RCC 7860 (cell line): ENCODE measurements around the gene DENND1C.
"Not testable (repeated sequence)": the region's sequence is repeated elsewhere in the genome, so short reads cannot be mapped to it uniquely, and the experiment has no call there.

Experiments used
- DNase-seq: peaks from one replicate; pipeline ENCODE4 v3.0.0-alpha.2; 2015; ENCODE audit warnings: low spot score
- FAIRE-seq: peaks from 2 replicates; lab custom pipeline; 2012; peaks lifted over from hg19 to GRCh38; lab: Jason Lieb, UNC

DENND1C gene

DNA sequence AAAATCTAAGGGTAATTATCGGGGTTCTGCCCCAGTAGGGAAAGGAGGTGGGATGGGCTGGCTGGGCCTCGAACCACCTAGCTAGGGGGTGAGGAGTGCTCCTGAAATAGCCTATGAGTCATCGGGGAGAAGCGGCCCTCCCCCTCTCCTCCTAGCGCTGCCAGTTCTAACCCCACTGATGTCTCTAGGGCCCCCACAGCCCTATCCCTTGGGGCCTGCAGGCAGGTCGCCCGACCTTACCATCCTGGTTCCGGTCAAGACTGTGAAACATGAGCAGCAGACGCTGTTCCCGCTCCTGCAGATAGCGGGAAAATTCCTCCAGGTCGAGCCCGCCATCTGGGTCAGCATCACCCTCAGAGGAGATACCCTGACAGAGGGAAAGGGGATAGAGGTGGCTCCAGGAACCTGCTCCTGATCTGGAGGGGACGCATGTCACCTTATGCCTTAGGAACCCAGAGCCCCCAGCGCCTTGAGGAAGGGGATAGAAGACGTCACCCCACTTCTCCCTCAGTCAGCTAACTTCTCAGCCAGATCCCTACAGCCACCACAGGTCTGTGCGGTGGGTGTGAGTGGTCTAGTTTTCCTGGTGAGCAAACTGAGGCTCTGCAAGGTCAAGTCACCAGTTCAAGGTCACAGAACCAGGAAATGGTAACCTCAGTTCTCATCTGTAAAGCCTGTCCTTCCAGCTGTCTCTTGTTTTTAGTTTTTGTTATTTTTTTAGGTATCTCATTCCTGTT is 23.5 kb downstream of the DENND1C start:
- no peak for FAIRE-seq
- no peak for DNase-seq

DNA sequence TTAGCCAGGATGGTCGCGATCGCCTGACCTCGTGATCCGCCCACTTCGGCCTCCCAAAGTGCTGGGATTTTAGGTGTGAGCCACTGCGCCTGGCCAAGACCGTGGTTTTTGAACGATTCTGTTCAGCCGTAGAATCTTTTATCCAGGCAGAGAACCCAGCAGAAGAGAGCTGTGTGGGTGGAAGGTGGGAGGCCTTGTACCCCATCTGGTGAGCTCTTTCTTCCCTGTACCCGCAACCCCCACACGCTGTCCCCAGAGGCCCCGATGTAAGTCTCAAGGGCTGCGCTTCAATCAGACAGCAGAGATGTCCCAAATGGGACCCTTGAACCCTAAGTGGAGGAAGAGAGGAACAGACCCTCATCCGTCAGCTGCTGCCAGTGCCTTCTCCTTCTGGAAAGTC is 25.7 kb downstream of the DENND1C start:
- no peak for FAIRE-seq
- DNase-seq = no peak

DNA sequence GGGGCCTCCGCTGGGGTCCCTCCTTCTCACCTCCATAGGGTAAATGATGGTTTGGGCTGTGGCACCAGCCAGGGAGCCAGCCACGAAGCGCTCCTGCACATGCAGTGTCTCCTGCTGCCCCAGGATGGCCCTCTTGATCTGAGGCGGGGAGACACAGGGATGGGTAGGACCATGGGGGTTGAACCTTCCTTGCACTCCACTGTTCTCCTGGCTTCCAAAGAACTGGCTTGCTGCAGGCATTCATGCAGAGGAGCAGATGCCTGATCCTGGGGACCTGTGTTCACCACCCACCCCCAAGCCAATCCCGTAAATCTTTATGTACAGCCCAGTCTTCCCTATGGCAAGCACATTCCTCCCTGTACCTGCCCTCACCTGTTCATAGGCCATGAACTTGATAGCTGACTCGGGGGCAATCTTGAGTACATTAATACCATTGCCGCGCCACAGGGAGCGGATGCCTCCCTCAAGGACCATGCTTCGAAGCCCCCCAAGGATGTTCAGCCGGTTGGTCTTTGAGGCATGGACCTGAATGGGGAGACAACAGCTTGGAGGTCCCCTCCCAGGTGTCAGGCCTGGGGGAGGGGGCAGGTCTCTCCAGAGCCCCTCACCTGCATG is 27.5 kb downstream of the DENND1C start:
- no peak for DNase-seq
- no peak for FAIRE-seq

DNA sequence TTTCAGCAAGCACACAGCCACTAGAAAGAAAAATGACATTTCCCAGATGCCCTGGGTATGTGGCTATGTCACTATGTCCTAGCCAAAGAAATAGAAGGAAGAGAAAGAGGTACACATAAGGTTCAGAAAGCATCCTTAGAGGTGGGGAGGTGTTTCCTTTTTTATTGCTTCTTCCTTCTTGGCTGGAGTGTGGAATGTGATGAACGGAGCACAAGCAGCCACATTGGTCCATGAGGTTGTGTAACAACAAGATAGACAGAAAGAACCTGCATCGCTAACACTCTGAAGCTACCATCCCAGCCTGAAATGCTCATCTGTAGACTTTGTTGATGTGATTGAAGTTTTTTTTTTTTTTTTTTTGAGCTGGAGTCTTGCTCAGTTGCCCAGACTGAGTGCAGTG is 28.7 kb downstream of the DENND1C start:
- no peak for FAIRE-seq
- no peak for DNase-seq

DNA sequence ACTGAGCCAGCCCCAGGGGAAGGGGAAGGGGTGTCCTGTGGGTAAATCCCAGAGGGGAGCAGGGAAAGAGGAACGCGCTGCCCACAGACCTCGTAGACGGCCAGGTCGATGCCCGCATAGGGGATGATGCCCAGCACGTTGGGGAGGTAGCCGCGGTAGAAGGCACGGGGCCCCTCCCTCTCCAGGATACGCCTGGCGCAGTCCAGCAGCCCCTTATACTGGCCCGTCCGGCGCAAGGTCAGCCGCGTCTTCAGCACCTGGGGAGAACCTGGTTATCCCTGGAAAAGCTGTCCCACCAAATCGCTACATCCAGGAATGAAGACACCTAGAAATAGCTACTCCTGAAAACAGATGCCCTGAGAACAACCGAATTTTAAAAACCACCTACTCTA is 29.4 kb downstream of the DENND1C start:
- FAIRE-seq = no peak

DNA sequence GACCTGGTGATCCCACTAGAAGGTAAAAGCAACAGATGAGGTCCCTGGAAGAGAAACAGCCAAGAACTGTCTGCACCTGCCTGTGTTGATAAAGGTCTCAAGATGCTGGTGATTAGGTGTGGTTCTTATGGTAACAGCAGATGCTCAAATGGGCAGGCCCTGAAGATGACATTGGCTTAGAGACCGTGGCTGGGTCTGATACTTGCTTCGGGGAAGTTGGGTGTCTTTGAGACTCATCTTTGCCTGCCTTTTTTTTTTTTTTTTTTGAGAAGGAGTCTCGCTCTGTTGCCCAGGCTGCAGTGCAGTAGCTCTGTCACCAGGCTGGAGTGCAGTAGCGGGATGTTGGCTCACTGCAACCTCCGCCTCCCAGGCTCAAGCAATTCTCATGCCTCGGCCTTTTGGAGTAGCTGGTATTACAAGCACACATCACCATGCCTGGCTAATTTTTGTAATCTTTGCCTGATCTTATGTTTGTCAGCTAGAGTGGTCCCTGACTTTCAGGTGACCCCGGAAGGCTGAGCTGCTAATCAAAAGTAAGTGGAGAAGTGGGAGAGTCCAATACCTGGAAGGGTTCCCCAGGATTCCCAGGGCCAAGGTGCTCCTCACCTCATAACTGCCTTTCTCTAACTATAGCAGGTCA is 29.9 kb downstream of the DENND1C start:
- FAIRE-seq (no peak), DNase-seq (no peak)

More for the DNA sequence above, 29.4 kb downstream of the DENND1C start:
- no peak for DNase-seq

DNA sequence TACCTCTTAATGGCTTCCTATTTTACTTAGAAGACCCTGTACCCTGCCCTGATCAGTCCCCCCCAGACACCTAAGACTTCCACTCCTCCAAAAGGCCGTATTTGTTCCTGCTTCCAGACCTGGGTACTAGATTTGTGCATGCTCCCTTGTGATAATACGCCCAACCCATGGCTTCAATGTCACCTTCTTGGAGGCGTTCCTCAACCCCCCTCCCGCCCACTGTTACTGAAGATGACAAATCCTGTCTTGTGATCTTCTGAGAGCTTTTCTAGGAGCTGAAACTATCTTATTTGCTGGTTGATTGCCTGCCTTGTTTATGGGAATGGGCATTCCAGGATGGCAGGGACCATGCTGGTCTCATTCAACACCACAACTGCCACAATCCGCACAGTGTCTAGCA is 31.4 kb downstream of the DENND1C start:
- DNase-seq = no peak
- no peak for FAIRE-seq

DNA sequence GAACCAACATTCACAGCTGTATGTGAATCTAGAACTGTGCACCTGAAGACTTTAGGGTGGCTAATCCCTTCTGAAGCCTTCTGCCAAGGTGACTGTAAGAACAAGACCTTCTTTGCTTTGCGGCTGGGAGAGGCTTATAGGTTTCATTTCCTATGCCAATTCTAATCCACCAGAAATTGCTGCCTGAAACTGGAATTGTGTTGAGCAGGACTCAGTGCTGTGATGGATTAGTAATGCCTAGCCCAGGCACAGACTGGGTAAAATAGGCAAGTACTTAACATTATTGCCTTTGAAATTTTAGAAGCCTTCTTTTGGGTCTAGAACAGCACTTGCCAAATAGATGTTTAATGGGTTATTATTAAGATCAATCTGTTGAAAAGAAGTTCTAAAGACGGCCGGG is 33.5 kb downstream of the DENND1C start:
- FAIRE-seq (no peak), DNase-seq (no peak)

DNA sequence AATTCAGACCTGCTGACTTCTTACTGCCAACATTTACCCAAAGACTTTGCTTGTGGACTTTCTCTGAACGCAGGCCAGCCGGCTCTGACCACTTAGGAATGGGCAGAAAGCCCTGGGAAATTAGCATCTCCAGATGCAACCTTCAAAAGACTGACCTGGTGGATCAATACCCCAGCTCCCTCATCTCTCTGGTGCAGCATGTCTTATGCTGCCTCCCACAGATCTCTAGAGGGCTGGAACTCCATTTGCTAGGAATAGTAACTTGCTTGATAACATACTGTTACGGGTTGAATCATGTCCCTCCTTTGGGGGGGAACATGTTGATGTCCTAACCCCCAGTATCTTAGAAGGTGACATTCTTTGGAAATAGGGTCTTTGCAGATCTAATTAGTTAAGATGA is 35.1 kb downstream of the DENND1C start:
- no peak for DNase-seq
- no peak for FAIRE-seq

DNA sequence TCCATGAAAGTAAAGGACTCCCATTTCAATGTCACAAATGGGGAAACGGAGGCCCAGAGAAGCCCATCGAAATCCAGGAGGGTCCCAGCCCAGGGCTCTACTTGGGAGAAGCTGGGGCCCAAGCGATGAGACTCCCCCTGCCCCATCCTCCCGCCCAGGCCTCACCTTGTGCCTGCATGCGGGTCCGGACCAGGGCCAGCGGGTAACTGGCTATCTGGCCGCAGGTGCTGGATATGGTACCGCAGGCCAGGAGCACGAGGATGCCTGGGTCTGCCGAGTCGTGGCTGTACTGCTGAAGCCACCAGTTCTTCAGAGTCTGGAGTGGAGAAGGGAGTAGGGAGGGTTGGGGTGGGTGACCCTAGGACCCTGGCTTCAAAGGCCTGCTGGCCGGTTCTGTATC is 37.6 kb downstream of the DENND1C start:
- DNase-seq (no peak), FAIRE-seq (no peak)

DNA sequence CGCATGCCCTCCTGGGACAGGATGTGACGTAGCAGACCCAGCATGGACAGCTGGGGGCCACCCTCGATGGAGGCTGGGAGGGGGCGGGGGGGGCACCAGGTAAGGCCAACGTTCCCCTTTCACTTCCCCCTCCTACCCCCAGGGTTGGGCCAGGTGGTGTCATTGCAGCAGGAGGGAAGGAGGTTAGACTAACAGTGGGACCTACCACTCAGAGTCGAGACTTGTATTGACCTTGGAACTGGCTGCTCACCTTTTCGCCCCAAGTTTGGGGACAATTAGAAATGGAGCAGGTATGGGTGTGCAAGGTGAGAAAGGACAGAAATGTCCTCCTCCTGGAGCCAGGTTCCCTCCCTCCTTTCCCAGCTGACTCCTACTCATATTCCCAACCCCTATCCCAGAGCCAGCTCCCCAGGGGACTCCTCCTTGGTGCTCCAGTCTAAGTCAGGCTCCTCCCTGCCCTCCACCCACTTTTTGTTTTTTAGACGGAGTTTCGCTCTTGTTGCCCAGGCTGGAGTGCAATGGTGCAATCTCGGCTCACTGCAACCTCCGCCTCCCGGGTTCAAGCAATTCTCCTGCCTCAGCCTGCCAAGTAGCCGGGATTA is 39.4 kb downstream of the DENND1C start:
- no peak for FAIRE-seq
- no peak for DNase-seq

DNA sequence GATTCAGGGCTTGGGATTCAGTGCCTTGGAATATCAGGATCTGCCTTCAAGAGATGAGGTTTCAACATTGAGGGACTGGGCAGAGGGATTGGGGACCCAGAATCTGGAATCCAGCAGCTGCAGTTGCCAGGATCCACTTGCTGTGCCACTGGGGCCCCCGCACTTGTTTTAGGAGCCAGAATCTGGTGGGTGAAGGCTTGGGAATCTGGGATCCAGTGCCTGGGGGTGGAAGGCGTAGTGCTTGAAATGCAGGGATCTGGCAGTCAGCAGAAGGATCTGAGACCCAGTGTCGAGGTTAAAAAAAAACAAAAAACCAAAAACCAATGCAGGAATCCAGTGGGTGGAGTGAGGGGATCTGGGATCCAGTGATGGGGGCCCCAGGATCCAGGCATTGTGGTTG is 40.7 kb downstream of the DENND1C start:
- FAIRE-seq (no peak), DNase-seq (no peak)

DNA sequence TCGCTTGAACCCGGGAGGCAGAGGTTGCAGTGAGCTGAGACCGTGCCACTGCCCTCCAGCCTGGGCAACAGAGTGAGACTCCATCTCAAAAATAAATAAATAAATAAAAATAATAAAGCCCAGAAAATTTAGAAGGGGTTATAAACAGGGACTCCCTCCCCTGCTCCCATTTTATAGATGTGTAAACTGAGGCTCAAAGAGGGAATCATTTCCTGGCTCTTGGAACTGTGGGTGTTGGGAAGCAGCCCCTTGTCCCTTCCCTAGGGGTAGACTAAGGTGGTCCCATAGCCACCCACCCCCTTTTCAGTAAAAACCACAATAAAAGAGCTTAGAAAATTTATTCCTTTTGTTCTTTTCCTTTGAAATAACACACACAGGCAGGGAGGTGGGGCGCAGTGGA is 41.8 kb downstream of the DENND1C start:
- FAIRE-seq (no peak), DNase-seq (no peak)

DNA sequence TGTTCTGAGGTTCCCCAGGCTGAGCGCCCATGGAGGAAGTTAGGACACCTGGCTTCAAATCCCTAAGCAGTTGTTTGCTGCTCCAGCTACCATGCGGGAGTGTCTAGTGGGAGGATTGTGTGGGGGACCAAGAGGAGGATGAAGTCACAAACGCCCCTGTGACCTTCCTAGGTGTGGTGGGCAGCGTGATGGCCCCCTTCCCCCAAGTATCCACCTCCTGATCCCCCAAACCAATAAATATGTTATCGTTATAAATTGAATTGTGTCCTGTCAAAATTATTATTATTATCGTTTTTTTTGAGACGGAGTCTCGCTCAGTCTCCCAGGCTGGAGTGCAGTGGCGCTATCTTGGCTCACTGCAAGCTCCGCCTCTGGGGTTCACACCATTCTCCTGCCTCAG is 47.9 kb downstream of the DENND1C start, which contains the start of gene SLC25A41:
SLC25A41 (minus strand) TSS at position 101 of the 400 bp plus-strand sequence; CDS start at position 31, 70 bp downstream.
- FAIRE-seq = no peak
- no peak for DNase-seq

DNA sequence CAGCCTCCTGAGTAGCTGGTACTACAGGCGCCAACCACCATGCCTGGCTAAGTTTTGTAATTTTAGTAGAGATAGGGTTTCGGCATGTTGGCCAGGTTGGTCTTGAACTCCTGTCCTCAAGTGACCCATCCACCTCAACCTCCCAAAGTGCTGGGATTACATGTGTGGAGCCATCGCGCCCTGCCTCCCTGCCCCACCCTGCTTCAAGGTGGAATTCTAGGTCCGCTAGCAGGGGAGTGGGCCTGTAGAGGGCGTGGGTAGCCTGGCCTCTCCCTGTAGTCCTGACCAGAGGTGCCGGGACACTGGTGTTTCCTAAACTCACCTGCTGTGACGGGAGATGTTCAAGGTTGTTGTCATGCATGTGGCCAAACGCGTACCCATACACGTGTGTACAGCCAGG is 48.4 kb downstream of the DENND1C start:
- FAIRE-seq = no peak
- no peak for DNase-seq

DNA sequence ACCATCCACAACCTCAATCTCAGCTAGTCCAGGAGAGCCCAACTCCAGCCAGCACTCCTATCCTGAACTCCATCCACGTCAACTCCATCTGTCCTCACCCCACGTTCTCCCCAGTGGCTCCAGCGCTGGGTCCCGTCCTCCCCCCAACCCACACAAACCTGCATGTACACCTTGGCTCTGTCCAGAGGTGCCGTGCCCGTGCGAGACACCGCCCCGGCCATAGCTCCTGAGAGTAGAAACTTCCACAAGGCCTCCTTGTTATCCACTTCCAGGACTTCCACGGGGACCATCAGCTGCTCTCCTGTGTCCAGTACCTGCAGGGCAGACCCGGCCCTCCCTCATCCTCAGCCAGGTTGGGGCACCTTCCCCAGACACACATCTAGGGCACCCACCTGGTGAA is 49.7 kb downstream of the DENND1C start:
- DNase-seq = no peak
- no peak for FAIRE-seq

DNA sequence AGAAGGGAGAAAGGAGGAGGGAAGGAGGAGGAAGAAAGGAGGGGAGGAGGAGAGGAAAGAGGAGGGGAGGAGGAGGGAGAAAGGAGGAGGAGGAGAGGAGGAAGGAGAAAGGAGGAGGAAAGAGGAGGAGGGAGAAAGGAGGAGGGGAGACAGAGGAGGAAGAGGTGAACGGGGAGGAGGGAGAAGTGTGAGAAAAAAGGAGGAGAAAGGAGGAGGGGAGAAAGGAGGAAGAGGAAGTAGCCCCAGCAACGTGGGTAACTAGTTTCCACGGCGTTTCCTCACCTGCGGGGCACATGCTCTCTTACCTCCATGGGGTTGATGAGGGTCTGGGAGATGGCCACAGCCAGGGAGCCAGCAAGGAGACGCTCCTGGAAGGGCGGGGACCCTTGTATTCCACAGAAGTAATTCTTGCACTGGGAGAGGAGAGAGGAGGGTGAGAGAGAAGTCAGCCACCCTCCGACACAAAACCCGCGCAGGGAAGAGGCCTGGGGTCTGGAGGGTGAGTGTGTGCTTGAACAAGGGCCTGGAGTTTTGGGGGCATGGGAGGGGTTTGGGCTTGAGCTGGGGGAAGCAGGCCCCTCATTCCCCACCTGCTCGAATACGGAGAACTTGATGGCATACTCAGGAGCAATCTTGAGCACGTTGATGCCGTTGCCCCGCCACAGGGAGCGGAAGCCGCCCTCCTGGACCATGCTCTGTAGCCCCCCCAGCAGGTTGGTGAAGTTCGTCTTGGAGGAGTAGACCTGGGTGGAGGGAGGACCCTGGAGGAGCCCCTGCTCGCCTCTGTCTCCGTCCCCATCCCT is 52.0 kb downstream of the DENND1C start:
- DNase-seq = no peak
- no peak for FAIRE-seq

DNA sequence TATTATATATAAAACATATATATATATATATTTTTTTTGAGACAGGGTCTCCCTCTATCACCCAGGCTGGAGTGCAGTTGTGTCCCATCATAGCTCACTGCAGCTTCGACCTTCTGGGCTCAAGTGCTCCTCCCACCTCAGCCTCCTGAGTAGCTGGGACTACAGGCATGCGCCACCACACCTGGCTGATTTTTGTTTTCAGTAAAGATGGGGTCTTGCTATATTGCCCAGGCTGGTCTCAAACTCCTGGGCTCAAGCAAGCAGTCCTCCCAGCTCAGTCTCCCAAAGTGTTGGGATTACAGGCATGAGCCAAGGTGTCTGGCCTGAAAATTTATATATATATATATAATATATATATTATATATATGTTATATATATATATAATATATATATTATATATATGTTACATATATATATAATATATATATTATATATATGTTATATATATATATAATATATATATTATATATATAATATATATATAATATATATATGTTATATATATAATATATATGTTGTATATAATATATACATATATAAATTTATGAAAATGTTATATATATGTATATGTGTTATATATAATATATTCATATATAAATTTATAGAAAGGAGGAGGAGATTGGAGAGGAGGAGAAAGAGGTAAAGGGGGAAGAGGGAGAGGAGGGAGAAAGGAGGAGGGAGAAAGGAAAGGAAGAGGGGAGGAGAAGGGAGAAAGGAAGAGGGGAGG is 52.7 kb downstream of the DENND1C start:
- FAIRE-seq = peak; percentile 93
- not testable (repeated sequence) for DNase-seq

DNA sequence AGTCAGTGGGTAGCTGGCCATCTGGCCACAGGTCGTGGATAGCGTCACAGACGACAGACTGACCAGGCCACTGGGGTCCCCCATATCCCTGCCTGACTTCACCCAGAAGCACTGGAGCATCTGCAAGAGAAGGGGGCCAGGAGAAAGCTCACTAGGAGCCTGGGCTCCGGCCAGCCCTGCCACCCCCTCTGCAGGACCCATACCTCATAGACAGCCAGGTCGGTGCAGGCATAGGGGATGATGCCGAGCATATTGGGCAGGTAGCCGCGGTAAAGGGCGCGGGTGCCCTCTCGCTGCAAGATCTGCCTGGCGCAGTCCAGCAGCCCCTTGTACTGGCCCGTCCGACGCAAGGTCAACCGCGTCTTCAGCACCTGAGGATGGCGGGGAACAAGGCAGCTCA is 54.5 kb downstream of the DENND1C start:
- DNase-seq (no peak), FAIRE-seq (no peak)
